Fibroblast of the aortic adventitia (primary cell): Measurements from ENCODE around the gene GTF3C4. TPM values are rescaled to one million over a fixed set of nuclear protein-coding genes. Genes with fewer than 3 reads are reported as not detected.

Source experiments
- DNase-seq: peaks from one replicate; pipeline ENCODE4 v3.0.0-alpha.2; 2010; ENCODE audit warnings: low read depth
- H3K4me3 ChIP-seq: 2 replicates; pipeline ENCODE4 v1.5.1; 2011; ENCODE audit warnings: low read depth, mild to moderate bottlenecking, control low read depth, low read length, moderate library complexity
- total RNA-seq: library from RNA; depleted of rRNA; stranded (reverse); fragments of >200 nt; gene quantifications from 2 replicates; pipeline ENCODE4 v1.2.3, GENCODE V29; 2012; ENCODE audit warnings: low replicate concordance
- TF ChIP-seq, protein P1 (sequence below): IDR thresholded peaks from 2 replicates; pipeline ENCODE4 v1.5.1; 2011; ENCODE audit warnings: mild to moderate bottlenecking, low read length, control low read depth, inconsistent platforms; ENCODE audit not compliant: insufficient read depth

The GTF3C4 gene
- total RNA-seq, 1 donor, result 19.8 TPM

DNA sequence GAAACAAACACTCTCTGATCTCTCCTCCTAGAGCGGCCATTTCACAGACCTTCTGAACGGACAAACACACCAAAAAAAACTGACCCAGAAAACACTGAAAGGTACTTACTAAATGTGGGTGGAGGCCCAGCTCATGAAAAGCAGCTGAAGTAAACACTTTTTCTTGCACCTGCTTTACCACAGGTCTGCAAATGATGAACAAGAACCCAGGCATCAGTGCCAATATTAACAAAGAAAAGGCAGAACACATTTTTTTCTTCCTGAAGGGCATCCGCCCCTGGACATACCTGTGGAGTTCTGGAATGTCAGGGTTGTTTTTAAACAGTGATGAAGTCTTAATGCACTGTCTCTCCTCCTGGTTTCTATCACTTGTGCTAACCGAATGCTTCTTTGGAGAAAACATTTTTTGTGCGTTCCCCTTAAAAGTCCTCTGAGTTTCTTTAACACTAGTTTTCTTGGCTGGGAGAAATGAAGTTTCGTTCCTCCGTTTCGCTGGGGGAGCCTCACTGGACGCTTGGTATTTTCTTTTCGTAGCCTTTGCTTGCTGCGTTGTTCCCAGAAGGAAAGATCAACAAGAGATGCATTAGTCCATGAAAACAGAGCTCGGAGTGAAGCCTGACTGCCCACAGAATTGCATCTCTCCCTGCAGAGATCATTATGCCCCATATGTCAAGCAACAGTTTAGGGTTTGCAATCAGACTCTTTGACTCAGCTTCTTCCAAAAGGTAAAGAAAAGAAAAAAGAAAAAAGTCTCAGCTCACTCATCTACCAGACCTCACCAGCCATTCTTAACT, 7.9 kb upstream of the GTF3C4 start:
- TF ChIP-seq, protein P1, sequence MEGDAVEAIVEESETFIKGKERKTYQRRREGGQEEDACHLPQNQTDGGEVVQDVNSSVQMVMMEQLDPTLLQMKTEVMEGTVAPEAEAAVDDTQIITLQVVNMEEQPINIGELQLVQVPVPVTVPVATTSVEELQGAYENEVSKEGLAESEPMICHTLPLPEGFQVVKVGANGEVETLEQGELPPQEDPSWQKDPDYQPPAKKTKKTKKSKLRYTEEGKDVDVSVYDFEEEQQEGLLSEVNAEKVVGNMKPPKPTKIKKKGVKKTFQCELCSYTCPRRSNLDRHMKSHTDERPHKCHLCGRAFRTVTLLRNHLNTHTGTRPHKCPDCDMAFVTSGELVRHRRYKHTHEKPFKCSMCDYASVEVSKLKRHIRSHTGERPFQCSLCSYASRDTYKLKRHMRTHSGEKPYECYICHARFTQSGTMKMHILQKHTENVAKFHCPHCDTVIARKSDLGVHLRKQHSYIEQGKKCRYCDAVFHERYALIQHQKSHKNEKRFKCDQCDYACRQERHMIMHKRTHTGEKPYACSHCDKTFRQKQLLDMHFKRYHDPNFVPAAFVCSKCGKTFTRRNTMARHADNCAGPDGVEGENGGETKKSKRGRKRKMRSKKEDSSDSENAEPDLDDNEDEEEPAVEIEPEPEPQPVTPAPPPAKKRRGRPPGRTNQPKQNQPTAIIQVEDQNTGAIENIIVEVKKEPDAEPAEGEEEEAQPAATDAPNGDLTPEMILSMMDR, result no peak
- no peak for DNase-seq
- no peak overlapping the region for H3K4me3 ChIP-seq

DNA sequence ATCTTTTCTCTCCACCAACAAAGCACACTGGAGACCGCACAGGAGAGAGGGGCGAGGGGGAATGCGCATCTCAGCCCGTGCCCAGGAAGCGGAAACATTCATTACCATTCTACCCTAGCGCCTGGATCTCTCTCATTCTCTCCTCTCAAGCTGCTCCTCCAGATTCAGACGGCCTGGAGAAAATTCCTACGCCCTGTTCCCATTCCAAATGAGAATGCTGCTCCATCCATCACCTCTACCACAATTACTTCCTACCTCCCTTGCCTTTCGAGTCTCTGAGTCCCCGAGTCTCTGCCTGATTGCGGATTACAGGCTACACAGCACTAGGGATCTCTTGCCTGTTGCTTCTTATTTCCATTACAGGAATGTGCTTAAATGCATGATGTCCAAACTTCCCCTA, 7.1 kb upstream of the GTF3C4 start:
- no peak overlapping the region for H3K4me3 ChIP-seq
- DNase-seq, result peak; percentile 3
- TF ChIP-seq, protein P1, result no peak

DNA sequence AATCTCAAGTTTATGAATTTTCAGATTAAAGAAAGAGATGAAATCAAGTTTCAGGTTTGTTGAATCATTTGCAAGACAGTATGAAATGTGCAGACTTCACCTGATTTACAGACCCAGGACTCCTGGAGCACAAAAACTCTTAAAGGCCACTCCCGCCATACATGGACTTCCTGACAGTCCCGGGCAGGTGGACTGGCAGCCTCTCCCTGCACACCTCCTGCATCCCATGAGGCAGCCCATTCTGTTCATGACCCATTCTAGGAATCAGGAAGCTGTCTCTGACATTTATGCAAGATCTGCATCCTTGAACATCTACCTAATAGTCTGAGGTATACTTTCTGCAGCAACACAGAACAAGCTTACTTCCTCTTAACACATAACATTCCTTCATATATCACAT, 6.4 kb upstream of the GTF3C4 start:
- TF ChIP-seq, protein P1, result no peak
- DNase-seq, result no peak
- H3K4me3 ChIP-seq, result no peak overlapping the region

DNA sequence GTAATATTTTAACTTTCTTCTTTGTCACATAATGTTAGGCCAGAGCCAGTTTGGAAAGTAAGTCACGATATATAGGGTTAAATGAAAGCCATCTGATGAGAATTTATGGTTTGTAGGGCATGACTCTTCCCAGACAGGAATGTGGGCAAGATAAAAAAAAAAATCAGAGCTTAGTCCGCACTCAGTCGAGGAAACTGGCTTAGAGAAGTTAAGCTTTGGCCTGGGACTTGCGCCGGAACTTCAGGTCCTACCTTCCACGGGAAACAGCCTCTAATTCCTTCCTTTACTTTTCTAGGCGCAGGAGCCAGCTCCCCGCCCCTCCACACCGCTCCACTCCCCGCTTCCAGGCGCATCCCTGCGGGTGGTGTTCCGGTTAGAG, 956 bp upstream of the GTF3C4 start:
- TF ChIP-seq, protein P1, result no peak
- peak overlapping the region; percentile 95 for H3K4me3 ChIP-seq
- DNase-seq, result no peak

DNA sequence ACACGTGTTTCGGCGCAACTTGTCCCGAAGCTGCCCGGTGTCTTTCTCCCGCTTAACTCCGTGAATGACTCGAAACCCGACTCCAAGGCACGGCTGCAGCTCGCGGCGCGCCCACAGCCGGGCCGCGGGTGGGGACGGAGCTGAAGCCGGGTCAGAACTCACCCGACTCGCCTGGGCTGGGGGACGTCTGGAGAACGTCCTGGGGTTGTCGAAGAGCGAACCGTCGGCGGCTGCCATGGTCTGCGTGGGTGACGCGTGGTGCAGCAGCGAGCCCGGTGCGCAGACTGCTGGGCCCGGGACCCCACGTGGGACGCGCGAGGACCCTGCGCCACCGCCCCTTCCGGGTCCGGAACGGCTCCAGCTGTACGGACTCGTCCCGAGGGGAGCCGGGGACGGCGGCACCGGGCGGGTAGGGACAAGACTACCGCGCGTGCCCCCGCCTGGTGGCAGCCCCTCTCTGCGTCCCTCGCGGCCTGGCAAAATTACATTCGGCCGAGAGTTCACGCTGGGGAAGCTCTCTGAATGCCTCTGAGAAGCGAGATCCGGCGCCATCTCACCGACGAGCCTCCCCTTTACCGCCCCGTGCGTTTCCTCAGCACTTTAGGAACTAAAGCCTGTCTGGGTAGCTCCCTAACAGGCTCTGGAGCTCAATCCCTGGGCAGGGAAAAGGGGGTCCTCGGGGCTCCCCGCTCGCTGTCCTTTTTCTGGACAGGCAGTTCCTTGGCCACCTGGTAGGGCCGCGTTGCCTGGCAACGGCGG, 387 bp upstream of the GTF3C4 start, which contains the start of gene DDX31:
Gene DDX31, minus strand, starts transcription at position 286 of the 759 bp plus-strand sequence. Its CDS starts 49 bp downstream, at position 237.
- TF ChIP-seq, protein P1, result no peak
- DNase-seq, result peak; percentile 76

DNA sequence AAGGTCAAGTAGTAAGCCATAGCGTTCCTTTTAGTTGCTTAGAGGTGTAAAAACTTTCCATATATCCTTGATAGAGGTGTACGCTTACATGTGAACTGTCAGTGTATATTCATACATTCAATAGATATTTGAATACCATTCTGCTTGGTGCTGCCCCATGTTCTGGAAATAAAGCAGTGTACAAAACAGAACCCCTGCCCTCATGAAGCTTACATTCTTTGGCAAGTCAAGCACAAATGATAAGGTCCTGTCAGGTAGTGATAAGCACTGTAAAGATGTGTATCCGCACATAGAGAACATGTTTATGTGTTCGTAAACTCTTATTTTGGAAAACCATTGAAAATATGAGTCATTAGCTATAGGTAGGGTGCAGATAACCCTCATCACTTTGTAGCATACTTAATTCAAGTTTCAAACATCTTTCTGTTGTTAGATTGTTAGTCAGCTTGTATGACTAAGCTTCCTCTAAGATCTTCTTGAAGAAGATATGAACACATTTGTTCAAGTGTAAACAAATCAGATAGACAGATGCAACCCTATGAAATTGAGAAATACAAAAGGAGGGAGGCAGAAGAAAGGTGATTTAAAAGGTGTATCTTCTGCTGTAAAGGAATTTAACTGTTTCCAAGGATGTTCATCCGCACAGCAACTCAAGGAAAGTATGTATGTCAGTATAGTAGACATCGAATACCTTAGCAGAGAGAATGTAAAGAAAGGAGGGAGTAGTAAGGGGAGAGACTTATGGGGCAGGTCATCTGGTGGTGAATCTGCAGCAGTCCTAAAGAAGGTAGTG, 1.6 kb downstream of the GTF3C4 start:
- DNase-seq, result peak; percentile 8
- TF ChIP-seq, protein P1, result no peak
- peak overlapping the region; percentile 95 for H3K4me3 ChIP-seq

More for the DNA sequence above, 387 bp upstream of the GTF3C4 start, which contains the start of gene DDX31:
- peak within 1 kb of the TSS; percentile 95 for H3K4me3 ChIP-seq
